GM19099 (cell line): ENCODE results near the gene ABCC4.

Experiments
- POLR2A ChIP-seq: IDR thresholded peaks from 3 replicates; pipeline ENCODE4 v1.6.1; 2011; ENCODE audit warnings: low read depth; ENCODE audit not compliant: insufficient read length; ENCODE audit errors: extremely low read depth

The ABCC4 gene

DNA sequence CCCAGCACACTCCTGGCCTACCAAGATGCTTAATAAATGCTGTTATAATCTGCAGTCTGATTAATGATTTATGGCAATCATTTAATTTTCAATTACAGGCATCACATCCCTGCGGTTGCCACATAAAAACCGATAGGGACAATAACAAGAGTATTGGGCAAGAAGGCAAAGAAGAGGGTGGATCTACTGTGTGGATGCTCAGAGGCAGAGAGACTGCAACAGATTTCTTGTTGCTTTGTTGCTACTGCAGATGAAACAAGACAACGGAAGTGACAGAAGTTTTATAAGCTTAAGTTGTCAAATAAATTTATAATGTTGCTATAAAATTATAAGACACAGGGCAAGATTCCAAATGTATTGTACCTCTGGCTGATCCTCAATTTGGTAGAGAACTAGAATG is 154.8 kb downstream of the ABCC4 start:
- TF ChIP-seq POLR2A = no peak

DNA sequence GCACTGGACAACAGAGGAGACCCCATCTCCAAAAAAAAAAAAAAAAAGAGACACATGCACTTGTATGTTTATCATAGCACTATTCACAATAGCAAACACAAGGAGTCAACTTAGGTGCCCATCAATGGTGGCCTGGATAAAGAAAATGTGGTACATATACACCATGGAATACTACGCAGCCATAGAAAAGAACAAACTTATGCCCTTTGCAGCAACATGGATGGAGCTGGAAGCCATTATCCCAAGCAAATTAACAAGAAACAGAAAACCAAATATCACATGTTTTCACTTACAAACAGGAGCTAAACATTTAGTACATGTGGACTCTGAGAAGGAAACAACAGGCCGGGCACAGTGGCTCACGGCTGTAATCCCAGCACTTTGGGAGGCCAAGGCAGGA is 155.7 kb downstream of the ABCC4 start:
- no peak for TF ChIP-seq POLR2A

DNA sequence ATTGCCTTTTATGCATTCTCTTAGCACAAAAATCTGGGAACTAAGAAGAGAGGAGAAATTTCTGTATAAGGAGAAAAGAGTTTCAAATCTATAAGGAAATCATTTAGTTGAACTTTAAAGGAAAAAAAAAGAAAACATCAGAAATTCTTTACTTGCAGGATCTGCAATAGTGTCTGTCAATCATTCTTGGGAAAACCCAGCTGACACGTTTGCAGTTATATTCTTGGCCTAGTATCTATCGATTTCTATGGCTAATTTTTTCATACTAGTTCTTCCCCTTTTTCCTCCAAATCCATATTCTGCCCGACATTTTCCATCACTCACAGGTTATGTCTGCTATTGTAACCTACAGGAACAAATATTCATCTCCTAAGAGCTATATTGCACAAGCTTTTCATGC is 160.7 kb downstream of the ABCC4 start:
- no peak for TF ChIP-seq POLR2A

DNA sequence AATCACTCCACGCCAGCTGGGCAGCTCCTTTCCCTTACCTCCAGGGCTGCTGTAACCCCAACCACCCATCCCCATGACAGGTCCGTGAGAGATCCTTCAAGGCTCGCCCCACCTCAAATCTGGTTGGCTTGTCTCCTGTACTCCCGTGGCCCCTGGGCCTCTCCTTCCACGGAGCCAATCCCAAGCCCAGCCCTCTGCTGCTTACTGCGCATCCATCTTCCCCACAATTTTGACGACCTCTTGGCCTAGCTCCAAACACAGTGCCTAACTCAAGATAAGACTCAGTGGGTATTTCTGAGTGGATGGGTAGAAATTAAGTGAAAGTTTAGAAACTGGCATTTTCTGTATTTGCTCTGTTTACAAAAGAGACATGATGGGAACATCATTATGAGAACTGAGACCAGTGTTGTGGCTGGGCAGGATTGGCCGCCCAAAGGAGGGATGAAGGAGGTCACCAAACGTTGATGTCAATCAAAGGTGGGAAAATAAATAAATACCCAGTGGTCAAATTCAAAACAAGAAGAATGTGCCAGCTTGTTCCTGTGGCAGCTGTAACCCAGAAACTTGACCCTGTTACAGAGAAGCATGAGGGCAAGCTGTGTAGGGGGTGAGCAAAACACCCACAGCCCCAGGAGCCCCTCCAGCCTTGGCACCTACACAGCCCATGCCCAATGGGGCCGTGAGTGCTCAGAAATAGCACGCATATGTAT is 162.2 kb downstream of the ABCC4 start:
- TF ChIP-seq POLR2A = no peak

DNA sequence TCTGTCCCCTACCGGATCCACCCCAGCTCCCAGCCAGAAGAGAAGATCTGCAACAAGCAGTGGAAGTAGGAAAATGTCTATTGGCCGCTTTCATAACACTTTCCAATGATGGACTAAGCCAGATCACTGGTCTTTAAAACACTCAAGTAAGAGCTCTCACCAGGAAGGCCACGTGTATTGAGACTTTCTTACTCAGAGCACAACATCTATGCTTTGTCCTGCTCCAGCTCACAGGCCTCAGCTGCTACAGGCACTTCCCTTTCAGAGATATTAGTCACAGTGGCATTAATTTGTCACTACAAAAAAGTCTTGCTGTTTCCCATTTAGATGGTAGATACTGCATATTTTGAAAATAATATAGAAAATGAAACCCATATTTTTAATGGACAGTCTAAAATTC is 164.2 kb downstream of the ABCC4 start:
- no peak for TF ChIP-seq POLR2A

DNA sequence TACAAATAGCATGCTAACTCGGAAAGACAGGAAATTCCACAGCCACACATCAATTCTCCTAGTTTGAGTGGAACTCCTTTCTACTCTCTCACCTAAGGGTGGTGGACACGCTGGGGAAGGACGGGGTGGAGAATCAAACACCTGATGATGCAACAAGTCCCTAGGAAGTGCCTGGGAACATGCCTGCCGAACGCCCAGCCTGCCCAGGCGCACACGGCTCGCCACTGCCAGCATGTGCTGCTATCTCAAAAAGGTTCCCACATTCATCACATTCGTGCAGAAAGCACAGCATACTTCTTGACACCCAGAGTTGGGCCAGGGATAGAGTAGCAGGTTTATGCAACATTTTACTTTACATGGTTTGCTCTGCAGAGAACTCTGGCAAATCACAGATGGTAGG is 164.6 kb downstream of the ABCC4 start:
- TF ChIP-seq POLR2A = no peak

DNA sequence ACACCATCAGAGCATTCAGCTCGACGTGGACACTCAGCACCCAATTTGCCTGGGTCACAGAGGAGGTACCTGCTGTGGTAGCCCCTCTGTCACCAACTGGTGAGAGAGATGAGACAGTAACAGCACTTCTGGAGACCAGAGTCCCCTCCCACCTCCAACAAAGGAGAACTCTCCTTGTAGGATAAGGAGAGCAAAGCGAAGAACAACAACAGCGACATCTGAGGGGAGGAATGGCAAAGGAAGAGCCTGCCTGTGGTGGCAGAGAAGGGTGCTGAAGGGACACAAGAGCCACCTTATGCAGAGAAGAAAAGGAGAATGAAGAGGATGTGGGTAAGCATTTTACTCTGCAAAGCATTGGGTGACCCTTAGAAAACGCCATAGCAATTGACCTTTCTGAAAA is 167.8 kb downstream of the ABCC4 start:
- no peak for TF ChIP-seq POLR2A

DNA sequence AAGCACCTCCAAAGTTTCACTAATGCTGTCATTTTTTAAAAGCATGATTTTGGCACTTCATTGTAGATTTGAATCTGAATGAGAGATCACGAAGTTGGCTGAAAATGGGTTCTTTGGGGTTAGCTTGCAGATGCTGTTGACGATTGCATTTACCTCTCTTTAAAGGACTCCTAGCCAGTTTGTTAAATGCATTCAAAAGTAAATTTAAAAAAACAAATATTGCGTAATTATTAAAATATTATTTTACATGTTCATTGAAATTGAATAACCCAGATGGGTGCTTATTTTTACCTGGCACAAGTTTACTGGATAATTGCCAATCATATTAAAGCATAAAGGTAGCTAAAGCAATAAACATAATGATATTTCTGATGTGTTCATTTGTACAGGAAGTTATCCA is 172.2 kb downstream of the ABCC4 start:
- TF ChIP-seq POLR2A = no peak

DNA sequence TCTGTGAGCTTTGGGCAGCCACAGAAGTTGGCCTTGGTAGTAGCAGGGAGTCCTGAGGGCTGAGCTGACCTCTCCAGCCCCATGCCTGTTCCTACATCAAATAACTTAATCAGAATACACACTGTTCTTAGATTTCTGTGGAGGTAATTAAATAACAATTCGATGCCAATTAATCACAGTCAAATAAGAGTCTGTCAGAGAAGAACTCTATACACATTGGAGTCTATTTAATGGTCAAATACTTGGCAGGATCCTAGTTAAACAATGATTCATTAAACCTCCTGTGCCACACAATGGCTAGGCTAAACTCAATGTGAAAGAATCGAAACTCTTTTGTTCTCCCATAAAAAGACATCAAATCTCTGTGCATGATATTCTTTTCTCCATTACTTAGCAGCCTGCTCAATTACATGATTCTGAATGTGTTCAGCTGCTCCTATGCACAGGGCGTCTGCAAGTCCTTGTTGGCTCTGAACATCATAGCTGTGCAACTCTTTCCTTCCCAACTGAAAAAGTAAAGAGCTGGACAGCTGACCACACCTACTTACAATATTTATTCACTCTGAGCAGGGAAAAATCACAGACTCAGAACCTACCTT is 173.1 kb downstream of the ABCC4 start:
- no peak for TF ChIP-seq POLR2A

DNA sequence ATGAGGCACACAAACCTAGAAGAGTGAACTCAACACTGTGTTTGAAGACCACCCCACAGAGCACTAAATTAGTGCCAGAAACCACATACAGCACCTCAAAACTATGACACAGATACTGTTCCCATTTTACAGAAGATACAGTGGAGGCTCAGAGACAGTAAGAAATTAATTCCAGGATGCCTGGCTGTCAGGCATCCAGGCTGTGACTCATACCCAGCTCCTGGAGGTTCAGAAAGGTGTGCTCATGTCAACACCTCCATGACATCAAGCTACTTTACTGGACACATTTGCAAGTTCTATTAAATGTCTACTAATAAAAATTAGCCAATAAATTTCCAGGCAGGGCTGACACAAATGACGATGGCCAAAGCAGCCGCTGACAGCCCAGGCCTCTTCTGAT is 176.3 kb downstream of the ABCC4 start:
- no peak for TF ChIP-seq POLR2A

DNA sequence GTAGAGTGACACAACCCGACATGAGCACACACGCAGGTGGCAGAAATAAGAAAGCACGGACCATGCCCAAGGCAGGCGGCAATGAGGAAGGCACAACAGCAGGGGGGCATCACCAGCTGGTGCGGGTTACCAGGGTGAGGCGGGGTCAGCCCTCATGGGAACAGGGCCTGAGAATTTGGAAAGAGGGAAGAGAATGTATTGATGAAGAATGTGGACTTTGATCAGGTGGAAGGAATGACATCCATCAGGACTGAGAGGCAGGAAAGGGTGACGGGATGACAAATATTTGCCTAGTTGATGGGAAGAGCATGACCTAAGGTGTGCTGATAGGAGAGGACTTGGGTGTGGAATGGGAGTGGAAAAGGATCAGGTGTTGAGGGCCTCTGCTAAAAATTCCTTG is 177.5 kb downstream of the ABCC4 start:
- TF ChIP-seq POLR2A = no peak

DNA sequence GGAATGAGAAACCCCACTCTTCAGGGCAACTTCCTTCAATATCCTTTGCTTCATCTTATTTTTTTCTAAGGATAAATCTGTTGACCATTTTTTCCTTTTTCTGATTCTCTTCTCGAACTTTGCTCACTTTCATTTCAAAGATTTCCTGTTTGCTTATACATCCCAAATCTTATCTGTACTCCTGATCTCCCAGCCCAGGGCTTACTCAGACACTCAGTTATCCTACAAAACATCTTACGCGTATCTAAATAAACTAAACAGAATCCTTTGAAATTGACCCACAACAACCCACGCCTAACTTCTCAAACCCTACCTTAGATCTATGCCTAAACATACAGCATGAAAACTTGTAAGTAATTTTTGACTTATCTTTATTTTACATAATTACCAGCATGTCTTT is 179.2 kb downstream of the ABCC4 start:
- TF ChIP-seq POLR2A = no peak

DNA sequence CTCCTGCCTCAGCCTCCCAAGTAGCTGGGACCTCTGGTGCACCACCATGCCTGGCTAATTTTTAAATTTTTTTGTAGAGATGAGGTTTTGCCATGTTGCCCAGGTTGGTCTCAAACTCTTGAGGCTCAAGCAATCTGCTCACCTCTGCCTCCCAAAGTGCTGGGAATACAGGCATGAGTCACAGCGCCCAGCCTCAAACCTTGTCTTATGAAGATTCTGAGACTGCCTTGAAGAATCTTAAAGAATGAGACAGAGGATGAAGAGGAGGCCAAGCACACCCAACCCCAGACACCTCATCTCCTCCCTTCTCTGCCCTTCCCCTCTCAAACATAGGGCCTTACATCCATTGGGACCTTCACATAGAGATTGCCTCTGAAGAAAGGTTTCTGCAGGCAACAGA is 179.7 kb downstream of the ABCC4 start:
- TF ChIP-seq POLR2A = no peak

DNA sequence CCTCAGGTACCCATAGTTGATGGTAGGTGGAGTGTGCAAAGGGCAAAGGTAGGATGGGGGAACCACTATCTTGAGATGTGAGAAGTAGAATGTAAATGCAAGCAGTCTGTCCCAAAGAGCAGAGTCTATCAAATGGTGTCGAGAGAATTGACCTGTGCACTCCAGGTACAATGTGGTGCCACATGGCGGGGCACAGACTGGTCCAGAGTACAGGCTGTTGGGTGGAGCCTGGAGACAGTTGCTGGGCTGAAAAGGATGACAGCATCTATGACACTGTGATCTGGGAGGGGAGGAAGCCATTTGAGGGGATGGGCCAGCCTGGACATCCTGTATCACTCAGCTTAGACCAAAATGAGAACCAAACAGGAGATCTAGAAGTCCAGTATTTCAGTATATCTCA is 180.6 kb downstream of the ABCC4 start:
- TF ChIP-seq POLR2A = no peak

DNA sequence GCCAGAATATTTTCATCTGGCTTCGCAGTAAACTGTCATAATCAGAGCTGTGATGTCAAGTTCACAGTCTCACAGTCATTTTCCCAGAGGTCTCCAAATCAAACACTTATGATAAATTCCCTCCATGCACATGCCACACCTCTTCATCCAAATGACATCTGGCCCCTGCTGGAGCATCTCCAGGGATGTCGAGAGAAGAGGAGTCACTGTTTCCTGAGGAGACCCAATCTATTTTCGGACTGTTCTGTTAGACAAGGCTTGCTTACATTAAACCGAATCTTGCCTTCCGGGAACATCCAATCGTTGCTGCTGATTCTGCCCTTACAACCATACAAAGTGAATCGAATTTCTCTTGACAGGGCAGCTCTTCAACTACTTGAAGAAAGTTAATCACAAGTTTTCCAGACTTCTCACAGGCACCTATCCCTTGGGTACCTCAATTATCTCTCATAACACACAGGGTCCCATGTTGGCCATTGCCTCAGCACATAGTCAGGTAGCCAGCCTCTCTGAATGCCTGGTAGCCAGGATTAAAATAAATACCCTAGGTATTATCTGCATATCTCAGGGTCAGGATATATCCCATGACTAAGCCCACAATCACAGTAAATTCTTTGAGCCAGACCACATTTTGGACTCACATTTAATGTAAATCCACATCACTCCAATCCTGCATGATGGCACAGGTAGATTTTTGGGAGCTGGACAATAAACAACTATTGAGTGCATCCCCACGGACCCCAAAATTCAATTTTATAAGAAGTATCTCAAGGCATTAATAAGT is 182.5 kb downstream of the ABCC4 start:
- TF ChIP-seq POLR2A = no peak

DNA sequence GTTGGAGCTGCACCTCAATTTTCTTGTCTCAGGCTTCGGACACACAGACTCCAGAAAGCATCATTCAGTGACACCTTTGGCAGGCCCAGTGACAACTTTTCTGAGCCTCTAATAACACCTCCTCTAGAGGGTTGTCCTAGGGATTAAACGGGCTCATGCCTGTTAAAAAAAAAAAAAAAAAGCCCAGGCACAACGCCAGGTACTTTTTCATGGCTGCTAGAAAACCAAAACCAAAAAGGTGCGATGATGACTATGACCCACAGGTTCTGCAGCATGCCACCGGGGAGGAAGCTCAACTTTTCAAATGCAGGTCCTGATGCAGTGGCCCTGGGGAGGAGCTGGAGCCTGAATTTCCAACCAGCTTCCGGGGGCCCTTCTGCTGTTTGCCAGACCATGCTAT is 184.2 kb downstream of the ABCC4 start:
- TF ChIP-seq POLR2A = no peak
